ENCODE results near the gene CDK5. TPM values are rescaled to one million over a fixed set of nuclear protein-coding genes. Genes with fewer than 3 reads are reported as not detected.

CDK5 gene
- total and polyA plus RNA-seq, 10 of the 15 experiments (the other 5 are each of a cell fraction or from before 2014, with no cell fraction given), result 1.5 to 33.4 (median 21.6) TPM

DNA sequence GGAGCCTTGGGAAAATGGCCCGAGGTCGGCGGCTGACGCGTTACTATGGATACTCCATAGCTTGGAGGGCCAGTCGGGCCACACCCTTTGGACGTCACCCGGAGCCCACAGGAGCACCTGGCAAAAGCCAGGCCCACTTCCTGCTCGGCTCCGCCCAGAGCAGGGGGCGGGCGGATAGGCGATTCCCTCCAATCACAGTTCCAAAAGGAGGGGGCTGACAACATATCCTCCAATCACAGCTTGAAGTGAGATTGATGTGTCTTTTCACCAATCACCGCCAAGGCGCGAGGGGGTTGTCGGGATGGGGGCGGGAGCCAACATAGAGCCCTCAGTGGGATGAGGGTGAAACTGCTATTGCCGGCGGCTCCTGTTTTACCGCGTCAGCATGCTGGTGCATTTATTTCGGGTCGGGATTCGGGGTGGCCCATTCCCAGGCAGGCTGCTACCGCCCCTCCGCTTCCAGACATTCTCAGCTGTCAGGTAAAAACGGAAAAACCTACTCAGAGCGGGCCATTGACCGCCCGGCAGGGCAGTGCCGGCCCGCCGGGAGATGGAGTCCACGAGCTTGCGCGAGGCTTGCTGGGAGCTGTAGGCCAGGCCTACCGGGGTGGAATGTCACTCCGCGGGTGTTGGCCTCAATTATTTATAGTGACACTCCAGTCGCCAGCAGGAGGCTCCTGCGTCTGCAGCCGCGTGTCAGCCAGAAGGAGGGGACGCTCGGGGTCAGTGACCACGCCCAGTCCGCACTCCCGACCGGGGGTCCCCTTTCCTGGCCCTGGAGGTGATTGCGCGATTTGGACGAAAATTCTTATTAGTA, 29.4 kb downstream of the CDK5 start, which contains the start of gene ABCB8 (continued):
- TF ChIP-seq, protein P1, sequence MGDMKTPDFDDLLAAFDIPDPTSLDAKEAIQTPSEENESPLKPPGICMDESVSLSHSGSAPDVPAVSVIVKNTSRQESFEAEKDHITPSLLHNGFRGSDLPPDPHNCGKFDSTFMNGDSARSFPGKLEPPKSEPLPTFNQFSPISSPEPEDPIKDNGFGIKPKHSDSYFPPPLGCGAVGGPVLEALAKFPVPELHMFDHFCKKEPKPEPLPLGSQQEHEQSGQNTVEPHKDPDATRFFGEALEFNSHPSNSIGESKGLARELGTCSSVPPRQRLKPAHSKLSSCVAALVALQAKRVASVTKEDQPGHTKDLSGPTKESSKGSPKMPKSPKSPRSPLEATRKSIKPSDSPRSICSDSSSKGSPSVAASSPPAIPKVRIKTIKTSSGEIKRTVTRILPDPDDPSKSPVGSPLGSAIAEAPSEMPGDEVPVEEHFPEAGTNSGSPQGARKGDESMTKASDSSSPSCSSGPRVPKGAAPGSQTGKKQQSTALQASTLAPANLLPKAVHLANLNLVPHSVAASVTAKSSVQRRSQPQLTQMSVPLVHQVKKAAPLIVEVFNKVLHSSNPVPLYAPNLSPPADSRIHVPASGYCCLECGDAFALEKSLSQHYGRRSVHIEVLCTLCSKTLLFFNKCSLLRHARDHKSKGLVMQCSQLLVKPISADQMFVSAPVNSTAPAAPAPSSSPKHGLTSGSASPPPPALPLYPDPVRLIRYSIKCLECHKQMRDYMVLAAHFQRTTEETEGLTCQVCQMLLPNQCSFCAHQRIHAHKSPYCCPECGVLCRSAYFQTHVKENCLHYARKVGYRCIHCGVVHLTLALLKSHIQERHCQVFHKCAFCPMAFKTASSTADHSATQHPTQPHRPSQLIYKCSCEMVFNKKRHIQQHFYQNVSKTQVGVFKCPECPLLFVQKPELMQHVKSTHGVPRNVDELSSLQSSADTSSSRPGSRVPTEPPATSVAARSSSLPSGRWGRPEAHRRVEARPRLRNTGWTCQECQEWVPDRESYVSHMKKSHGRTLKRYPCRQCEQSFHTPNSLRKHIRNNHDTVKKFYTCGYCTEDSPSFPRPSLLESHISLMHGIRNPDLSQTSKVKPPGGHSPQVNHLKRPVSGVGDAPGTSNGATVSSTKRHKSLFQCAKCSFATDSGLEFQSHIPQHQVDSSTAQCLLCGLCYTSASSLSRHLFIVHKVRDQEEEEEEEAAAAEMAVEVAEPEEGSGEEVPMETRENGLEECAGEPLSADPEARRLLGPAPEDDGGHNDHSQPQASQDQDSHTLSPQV (IDR thresholded peaks at IDR 0.05), result no peak
- TF ChIP-seq, protein P2, sequence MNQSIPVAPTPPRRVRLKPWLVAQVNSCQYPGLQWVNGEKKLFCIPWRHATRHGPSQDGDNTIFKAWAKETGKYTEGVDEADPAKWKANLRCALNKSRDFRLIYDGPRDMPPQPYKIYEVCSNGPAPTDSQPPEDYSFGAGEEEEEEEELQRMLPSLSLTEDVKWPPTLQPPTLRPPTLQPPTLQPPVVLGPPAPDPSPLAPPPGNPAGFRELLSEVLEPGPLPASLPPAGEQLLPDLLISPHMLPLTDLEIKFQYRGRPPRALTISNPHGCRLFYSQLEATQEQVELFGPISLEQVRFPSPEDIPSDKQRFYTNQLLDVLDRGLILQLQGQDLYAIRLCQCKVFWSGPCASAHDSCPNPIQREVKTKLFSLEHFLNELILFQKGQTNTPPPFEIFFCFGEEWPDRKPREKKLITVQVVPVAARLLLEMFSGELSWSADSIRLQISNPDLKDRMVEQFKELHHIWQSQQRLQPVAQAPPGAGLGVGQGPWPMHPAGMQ (IDR thresholded peaks at IDR 0.05; ENCODE audit: borderline replicate concordance), result no peak
- TF ChIP-seq YY1 (IDR thresholded peaks at IDR 0.05; ENCODE audit: low read depth, low read length) (peak; percentile 86), SUZ12 (IDR thresholded peaks at IDR 0.05; ENCODE audit: unreplicated experiment) (no peak), HDAC2 (IDR thresholded peaks at IDR 0.05) (0 out of 2 replicates have a peak, but pooled peaks have one; percentile 52), RAD21 (IDR thresholded peaks at IDR 0.05; ENCODE audit: insufficient read depth, low read depth, low read length) (0 out of 2 replicates have a peak, but pooled peaks have one; percentile 34), IKZF1 (conservative IDR thresholded peaks at IDR 0.05) (peak; percentile 94), ZNF24 (IDR thresholded peaks at IDR 0.05) (no peak), ZNF207 (IDR thresholded peaks at IDR 0.05; ENCODE audit: borderline replicate concordance) (peak; percentile 81; the same call in 1 of the 2 replicates), BRCA1 (IDR thresholded peaks at IDR 0.05; ENCODE audit: low read depth, low read length) (no peak), RBBP5 (conservative IDR thresholded peaks at IDR 0.05) (no peak), HDGF (IDR thresholded peaks at IDR 0.05) (no peak), SPI1 (IDR thresholded peaks at IDR 0.05; ENCODE audit: borderline replicate concordance, insufficient read depth, low read depth, low read length) (peak; percentile 55; the same call in 1 of the 2 replicates), SMAD1 (IDR thresholded peaks at IDR 0.05; ENCODE audit: low read depth, partially characterized antibody) (no peak), BHLHE40 (IDR thresholded peaks at IDR 0.05; ENCODE audit: borderline replicate concordance in 1 of 2, low read depth in 2 of 2, low read length in 1 of 2) (peak in 1 of 2 experiments; percentile 24; a peak in 1 of 4 replicates), FOXK2 (IDR thresholded peaks at IDR 0.05) (no peak), GATAD2B (conservative IDR thresholded peaks at IDR 0.05; ENCODE audit: low read depth) (0 out of 2 replicates have a peak, but pooled peaks have one; percentile 10), KAT2A (conservative IDR thresholded peaks at IDR 0.05; ENCODE audit: control insufficient read depth, low read depth, low read length) (no peak), STAT1 (conservative IDR thresholded peaks at IDR 0.05) (no peak), ZNF384 (IDR thresholded peaks at IDR 0.05; ENCODE audit: borderline replicate concordance, low read depth, low read length) (no peak)
- TF ChIP-seq, protein P3, sequence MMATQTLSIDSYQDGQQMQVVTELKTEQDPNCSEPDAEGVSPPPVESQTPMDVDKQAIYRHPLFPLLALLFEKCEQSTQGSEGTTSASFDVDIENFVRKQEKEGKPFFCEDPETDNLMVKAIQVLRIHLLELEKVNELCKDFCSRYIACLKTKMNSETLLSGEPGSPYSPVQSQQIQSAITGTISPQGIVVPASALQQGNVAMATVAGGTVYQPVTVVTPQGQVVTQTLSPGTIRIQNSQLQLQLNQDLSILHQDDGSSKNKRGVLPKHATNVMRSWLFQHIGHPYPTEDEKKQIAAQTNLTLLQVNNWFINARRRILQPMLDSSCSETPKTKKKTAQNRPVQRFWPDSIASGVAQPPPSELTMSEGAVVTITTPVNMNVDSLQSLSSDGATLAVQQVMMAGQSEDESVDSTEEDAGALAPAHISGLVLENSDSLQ (IDR thresholded peaks at IDR 0.05), result peak; percentile 99
- TF ChIP-seq, protein P4, sequence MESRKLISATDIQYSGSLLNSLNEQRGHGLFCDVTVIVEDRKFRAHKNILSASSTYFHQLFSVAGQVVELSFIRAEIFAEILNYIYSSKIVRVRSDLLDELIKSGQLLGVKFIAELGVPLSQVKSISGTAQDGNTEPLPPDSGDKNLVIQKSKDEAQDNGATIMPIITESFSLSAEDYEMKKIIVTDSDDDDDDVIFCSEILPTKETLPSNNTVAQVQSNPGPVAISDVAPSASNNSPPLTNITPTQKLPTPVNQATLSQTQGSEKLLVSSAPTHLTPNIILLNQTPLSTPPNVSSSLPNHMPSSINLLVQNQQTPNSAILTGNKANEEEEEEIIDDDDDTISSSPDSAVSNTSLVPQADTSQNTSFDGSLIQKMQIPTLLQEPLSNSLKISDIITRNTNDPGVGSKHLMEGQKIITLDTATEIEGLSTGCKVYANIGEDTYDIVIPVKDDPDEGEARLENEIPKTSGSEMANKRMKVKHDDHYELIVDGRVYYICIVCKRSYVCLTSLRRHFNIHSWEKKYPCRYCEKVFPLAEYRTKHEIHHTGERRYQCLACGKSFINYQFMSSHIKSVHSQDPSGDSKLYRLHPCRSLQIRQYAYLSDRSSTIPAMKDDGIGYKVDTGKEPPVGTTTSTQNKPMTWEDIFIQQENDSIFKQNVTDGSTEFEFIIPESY (IDR thresholded peaks at IDR 0.05), result no peak
